Forelimb muscle (tissue), 1 donor: ENCODE results near the gene CDKN2A. TPM values are rescaled to one million over a fixed set of nuclear protein-coding genes. Genes with fewer than 3 reads are reported as not detected.
"Not testable (repeated sequence)": the region's sequence is repeated elsewhere in the genome, so short reads cannot be mapped to it uniquely, and the experiment has no call there.

Experiments used
- DNase-seq: peaks from one replicate; pipeline ENCODE4 v3.0.0-alpha.2; 2013; ENCODE audit warnings: low read depth
- polyA plus RNA-seq: library from polyadenylated mRNA; unstranded; fragments of 120-200 nt; gene quantifications from one replicate; pipeline ENCODE4 v1.2.1, GENCODE V29; 2013; ENCODE audit not compliant: insufficient read length

CDKN2A gene
- polyA plus RNA-seq, 1 donor, result 0.30 TPM

GRCh38 chr9:21982391-21982790 is 11.8 kb downstream of the CDKN2A start:
- DNase-seq, result no peak

DNA sequence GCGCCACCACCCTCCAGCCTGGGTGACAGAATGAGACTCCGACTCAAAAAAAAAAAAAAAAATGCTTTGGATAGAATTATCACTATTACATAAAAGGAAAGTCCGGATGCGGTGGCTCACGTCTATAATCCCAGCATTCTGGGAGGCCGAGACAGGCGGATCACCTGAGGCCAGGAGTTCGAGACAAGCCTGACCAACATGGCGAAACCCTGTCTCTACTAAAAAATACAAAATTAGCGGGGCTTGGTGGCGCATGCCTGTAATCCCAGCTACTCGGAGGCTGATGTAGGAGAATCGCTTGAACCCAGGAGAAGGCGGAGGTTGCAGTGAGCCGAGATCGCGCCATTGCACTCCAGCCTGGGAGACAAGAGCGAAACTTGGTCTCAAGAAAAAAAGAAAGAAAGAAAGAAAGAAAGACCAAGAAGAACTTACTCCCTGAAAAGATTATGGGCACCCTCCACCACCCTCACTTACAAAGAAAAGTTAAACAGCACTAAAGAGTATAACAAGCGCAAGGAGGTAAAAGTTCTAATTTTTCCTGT is 17.8 kb downstream of the CDKN2A start:
- DNase-seq, result no peak

DNA sequence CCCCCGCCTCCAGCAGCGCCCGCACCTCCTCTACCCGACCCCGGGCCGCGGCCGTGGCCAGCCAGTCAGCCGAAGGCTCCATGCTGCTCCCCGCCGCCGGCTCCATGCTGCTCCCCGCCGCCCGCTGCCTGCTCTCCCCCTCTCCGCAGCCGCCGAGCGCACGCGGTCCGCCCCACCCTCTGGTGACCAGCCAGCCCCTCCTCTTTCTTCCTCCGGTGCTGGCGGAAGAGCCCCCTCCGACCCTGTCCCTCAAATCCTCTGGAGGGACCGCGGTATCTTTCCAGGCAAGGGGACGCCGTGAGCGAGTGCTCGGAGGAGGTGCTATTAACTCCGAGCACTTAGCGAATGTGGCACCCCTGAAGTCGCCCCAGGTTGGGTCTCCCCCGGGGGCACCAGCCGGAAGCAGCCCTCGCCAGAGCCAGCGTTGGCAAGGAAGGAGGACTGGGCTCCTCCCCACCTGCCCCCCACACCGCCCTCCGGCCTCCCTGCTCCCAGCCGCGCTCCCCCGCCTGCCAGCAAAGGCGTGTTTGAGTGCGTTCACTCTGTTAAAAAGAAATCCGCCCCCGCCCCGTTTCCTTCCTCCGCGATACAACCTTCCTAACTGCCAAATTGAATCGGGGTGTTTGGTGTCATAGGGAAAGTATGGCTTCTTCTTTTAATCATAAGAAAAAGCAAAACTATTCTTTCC is 19.3 kb downstream of the CDKN2A start:
- DNase-seq, result no peak

GRCh38 chr9:21974343-21974721 is 19.9 kb downstream of the CDKN2A start:
- DNase-seq, result no peak

GRCh38 chr9:21972361-21972760 is 21.8 kb downstream of the CDKN2A start:
- no peak for DNase-seq

- DNase-seq, result no peak
Measured at GRCh38 chr9:21970800-21971640, 23.2 kb downstream of the CDKN2A start.

GRCh38 chr9:21969951-21970799 is 24.0 kb downstream of the CDKN2A start:
- no peak for DNase-seq

- no peak for DNase-seq
Measured at GRCh38 chr9:21969011-21969940, 24.9 kb downstream of the CDKN2A start.

- no peak for DNase-seq
Measured at GRCh38 chr9:21968331-21969010, 25.7 kb downstream of the CDKN2A start.

DNA sequence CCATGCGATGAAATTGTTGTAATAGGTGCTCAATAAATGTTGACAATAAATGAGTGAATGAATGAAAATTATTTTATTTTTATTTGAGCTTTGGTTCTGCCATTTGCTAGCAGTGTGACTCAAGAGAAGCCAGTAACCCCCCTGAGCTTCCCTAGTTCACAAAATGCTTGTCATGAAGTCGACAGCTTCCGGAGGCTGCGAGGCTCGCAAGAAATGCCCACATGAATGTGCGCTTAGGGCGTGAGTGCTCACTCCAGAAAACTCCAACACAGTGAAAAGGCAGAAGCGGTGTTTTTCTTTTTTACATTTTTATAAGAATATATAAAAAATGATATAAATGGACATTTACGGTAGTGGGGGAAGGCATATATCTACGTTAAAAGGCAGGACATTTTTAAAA is 26.5 kb downstream of the CDKN2A start:
- no peak for DNase-seq

DNA sequence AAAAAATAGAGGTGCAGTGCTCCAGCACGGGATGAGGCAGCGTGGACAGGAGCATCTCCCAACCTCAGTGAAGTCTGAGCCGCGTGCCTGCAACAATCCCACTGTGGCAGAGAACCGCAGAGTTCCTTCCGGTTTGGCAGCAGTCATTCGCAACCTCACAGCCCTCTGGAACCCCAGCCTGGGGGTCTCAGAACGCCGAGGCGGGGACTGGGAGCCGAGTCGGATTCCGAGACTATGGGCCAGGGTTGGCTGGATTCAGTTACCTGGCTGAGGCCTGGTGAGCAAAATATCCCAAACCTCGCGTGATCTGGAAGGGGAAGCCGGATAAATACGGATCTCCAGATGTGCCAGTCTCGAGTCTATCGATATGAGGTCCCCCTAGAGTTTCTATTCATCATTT is 27.0 kb downstream of the CDKN2A start:
- no peak for DNase-seq

DNA sequence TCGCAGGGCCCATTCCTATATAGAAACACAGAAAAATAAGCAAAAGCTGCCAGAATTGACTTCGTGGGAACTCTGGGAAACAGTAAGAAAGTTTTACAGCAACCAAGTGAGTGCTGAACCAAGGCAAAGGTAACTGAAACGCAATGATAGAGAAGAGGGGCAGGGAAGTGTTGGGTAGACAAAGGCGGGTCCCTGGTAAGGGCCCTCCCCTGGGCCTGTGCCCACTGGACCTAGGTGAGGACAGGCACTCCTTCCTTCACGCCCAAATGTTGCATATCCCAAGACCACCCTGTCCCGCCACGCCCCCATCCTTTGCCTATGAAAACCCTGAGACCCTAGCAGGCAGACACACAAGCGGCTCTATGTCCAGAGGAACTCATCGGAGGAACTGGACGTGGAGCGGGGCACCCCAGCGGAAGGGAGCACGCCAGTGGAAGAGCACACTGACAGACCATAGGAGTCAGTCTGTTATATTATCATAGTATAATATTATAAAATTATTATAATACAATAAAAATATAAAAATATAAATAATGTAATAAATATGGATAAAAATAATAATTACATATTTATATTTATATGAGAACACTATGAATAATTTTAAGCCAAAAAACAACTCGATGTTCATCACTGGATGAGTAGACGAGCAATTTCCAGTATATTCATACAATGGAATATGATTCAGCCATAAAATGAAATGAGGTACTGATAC is 27.9 kb downstream of the CDKN2A start:
- no peak for DNase-seq

- no peak for DNase-seq
Measured at GRCh38 chr9:21965401-21965951, 28.7 kb downstream of the CDKN2A start.

DNA sequence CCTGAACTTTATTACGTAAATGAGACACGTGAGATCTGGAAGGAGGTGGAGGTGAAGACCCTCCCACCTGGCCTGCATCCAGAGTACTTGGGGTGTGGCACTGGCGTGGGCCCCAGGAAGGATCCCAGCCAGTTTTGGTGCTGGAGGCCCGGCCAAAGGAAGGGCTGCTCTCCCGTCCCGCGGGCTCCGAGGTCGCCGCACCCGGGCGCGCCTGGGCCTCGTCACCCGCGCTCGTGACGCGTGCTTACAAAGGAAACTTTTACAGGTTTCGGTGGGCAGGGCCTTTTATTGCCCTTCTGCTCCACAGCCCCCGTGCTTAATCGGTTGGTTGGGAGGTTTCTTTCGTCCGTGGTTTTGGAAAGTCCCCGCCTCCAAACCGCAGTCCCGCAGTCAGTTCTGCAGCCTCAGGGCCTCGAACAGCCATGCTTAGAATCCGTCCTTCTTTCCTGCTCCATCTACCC is 29.2 kb downstream of the CDKN2A start:
- no peak for DNase-seq

DNA sequence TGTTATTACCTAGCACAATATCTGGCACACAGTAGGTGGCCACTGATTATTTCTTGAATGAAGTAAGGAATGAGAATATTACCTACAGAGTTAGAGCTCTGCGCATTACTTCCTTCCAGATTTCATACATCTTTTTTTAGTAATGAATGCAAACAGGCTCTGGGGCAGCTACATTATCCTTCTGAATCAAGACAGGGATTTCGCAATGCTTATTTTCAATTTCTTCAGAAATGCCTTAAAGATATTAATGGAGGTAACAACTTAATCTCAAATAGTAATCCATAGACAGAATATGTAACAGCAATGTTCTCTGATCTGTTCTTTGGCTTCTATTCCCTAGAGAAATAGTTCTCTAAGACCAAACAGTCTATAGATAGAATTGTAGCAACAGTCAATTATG is 32.6 kb downstream of the CDKN2A start:
- no peak for DNase-seq

- DNase-seq, result not testable (repeated sequence)
Measured at GRCh38 chr9:21959268-21959667, 34.9 kb downstream of the CDKN2A start.

- no peak for DNase-seq
Measured at GRCh38 chr9:21958833-21959232, 35.4 kb downstream of the CDKN2A start.

DNA sequence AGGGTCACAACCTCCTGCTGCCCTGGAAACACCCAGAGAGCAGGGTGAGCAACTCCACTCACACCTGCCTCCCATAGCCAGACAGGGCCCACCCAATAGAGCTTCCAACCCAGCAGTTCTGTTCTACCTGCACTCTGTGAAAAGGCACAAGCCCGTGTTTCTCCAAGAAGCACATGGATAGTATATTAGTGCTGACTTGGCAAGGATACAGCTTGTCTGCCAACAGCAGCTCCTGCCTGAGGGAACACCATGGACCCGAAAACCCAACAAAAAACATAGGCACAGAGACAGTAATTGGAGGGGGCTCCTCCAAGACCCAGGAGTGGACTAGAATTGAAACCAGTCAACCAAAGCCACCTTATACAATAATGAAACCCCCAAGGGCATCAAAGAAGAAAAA is 48.6 kb downstream of the CDKN2A start:
- no peak for DNase-seq

DNA sequence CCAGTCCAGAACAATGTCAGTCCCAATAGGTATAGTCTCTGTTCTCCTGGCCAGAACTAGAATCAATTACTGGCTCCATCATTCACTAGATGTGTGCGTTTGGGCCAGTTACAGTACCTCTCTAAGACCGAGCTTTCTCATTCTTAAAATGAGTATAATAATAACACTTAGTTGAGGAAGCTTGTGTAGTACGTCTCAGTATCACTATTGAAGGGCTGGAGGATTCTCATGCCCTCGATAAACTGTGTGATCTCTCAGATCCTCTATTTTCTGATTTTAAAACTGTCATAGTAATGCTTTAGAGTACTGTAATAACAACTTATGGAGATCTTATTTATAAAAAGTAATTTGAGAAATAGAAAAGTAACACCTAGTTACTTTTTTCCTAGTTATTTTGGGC is 50.7 kb downstream of the CDKN2A start:
- no peak for DNase-seq
